Left lung (tissue), 10 donors: ENCODE measurements around the gene SNX21. TPM values are rescaled to one million over a fixed set of nuclear protein-coding genes. Genes with fewer than 3 reads are reported as not detected.

Experiments used
- ATAC-seq: fragments of 200-7000 bp; cut with Tn5 transposase; one replicate; pipeline ENCODE4 v1.9.1; 2020; ENCODE audit warnings: moderate library complexity
- DNase-seq, 4 donors: peaks; one replicate each; pipeline ENCODE4 v3.0.0-alpha.2; 2013 to 2020
- H3K27ac ChIP-seq, 2 donors: fragments of 200-600 bp; sonication (generic) in 1 of 2; one replicate each; pipeline versions ENCODE4 v1.5.0 to v1.8.0; 2020 to 2021
- H3K27me3 ChIP-seq, 2 donors: fragments of 200-600 bp; sonication (generic) in 1 of 2; one replicate each; pipeline versions ENCODE4 v1.5.0 to v1.8.0; 2020 to 2021
- H3K36me3 ChIP-seq, 2 donors: fragments of 200-600 bp; sonication (generic) in 1 of 2; one replicate each; pipeline versions ENCODE4 v1.5.0 to v1.8.0; 2020 to 2021
- H3K4me1 ChIP-seq, 2 donors: fragments of 200-600 bp; one replicate each; pipeline ENCODE4 v1.8.0; 2021
- H3K4me3 ChIP-seq, 2 donors: fragments of 200-600 bp; sonication (generic) in 1 of 2; one replicate each; pipeline versions ENCODE4 v1.5.0 to v1.8.0; 2020 to 2021; ENCODE audit warnings: mild to moderate bottlenecking in 1 of 2
- H3K9me3 ChIP-seq, 2 donors: fragments of 200-600 bp; sonication (generic) in 1 of 2; one replicate each; pipeline versions ENCODE4 v1.5.0 to v1.8.0; 2020 to 2021
- CTCF ChIP-seq, 2 donors: fragments of 200-600 bp; sonication (generic) in 1 of 2; IDR thresholded peaks; one replicate each; pipeline versions ENCODE4 v1.5.0 to v1.8.0; 2021; ENCODE audit warnings: antibody characterized with exemption in 2 of 2
- intact Hi-C, 2 donors: fragments of 100-400 bp; cut with DNase I; formaldehyde crosslinking; loops; one replicate each; pipeline versions ENCODE4 v1.11.2 to v1.14.2; 2022
- polyA plus RNA-seq, 6 donors: library from polyadenylated mRNA; unstranded; fragments of 120-200 nt; gene quantifications; one replicate each; pipeline ENCODE4 v1.2.1, GENCODE V29; 2013; ENCODE audit not compliant: insufficient read length in 6 of 6
- total RNA-seq, 2 donors: library from RNA; stranded (reverse); fragmentation: NEBNext Ultra II Directional; extraction: Animal tissue kit (Norgen Biotek cat#: 25700); gene quantifications; one replicate each; pipeline ENCODE4 v1.2.1, GENCODE V29; 2021
- donor health status: DM: no; HTN: yes; CAD: no.
- donor health status: DM: no; HTN: no; CAD: no.

Gene SNX21
- total and polyA plus RNA-seq, 8 donors = 14.5 to 26.3 (median 18.7) TPM

DNA sequence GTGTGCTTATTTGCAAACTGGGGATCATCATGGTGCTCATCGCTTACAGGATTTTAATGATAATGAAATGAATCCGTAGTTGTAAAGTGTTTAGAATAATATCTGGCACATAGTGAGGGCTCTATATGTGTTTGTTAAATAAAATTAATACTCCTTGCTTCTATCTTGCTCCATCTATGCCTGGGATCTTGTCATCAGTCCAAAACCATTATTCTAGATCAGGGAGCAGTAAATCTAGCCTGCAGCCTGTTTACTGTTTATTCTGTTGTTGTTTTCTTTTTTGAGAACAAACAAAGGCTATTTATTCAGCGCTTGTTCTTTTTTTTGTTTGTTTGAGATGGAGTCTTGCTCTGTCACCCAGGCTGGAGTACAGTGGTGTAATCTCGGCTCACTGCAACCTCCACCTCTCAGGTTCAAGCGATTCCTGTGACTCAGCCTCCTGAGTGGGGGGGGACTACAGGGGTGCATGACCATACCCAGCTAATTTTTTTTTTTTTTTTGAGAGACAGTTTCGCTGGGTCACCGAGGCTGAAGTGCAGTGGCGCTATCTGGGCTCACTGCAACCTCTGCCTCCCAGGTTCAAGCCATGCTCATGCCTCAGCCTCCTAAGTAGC lies 15.5 kb downstream of the SNX21 start:
- ATAC-seq = no peak

GRCh38 chr20:45850238-45850637 lies 16.6 kb downstream of the SNX21 start:
- no peak overlapping the region for H3K4me3 ChIP-seq
- H3K36me3 ChIP-seq = peaks cover 0 to 74% of the 10 kb centered on the region in 2 donors
- TF ChIP-seq CTCF (IDR thresholded peaks at IDR 0.05) = no peak
- no peak for ATAC-seq
- no peaks in the 10 kb centered on the region for H3K9me3 ChIP-seq
- DNase-seq = no peak
- H3K27ac ChIP-seq = no peak overlapping the region
- intact Hi-C loops = no loop called here
- H3K27me3 ChIP-seq = no peaks in the 10 kb centered on the region
- peaks cover 0 to 13% of the 10 kb centered on the region in 2 donors for H3K4me1 ChIP-seq

More for the DNA sequence above, 15.5 kb downstream of the SNX21 start:
- no peak for TF ChIP-seq CTCF (IDR thresholded peaks at IDR 0.05)
- intact Hi-C loops = no loop called here
- H3K36me3 ChIP-seq = peaks cover 0 to 82% of the 10 kb centered on the region in 2 donors
- no peaks in the 10 kb centered on the region for H3K27me3 ChIP-seq
- H3K4me1 ChIP-seq = peaks cover 0 to 5% of the 10 kb centered on the region in 2 donors
- DNase-seq = no peak
- no peak overlapping the region for H3K4me3 ChIP-seq
- no peak overlapping the region for H3K27ac ChIP-seq
- H3K9me3 ChIP-seq = no peaks in the 10 kb centered on the region

GRCh38 chr20:45850926-45851325 lies 17.3 kb downstream of the SNX21 start:
- Histone ChIP-seq H3K27ac (no peak overlapping the region), H3K4me3 (no peak overlapping the region), H3K4me1 (peaks cover 4 to 20% of the 10 kb centered on the region in 2 donors), H3K36me3 (peaks cover 0 to 68% of the 10 kb centered on the region in 2 donors), H3K9me3 (no peaks in the 10 kb centered on the region), H3K27me3 (no peaks in the 10 kb centered on the region)
- no peak for TF ChIP-seq CTCF (IDR thresholded peaks at IDR 0.05)
- no peak for DNase-seq
- intact Hi-C loops = no loop called here
- ATAC-seq = no peak

- intact Hi-C loops = no loop called here
- DNase-seq (no peak), ATAC-seq (no peak)
- no peaks in the 10 kb centered on the region for H3K27me3 ChIP-seq
- H3K4me3 ChIP-seq = no peak overlapping the region
- no peak overlapping the region for H3K27ac ChIP-seq
- H3K9me3 ChIP-seq = no peaks in the 10 kb centered on the region
- H3K36me3 ChIP-seq = peaks cover 0 to 62% of the 10 kb centered on the region in 2 donors
- peaks cover 10 to 25% of the 10 kb centered on the region in 2 donors for H3K4me1 ChIP-seq
- TF ChIP-seq CTCF (IDR thresholded peaks at IDR 0.05) = no peak
Observed at GRCh38 chr20:45851501-45851900, 17.9 kb downstream of the SNX21 start.

DNA sequence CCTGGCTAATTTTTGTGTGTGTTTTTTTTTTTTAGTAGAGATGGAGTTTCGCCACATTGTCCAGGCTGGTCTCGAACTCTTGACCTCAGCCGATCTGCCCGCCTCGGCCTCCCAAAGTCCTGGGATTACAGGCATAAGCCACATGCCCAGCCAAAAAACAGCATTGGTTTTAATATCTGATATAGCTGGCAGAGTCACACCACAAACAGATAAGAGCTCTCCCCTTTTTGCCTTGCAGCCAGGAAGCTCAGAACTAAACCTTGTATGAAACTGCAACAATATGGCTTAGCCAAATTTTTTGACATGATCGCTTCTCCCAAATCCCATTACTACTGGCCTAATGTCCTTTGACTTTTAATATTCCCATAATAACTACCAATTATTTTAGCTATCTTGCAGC lies 18.7 kb downstream of the SNX21 start:
- Histone ChIP-seq H3K9me3 (no peaks in the 10 kb centered on the region), H3K27ac (no peak overlapping the region), H3K4me1 (peaks cover 12 to 29% of the 10 kb centered on the region in 2 donors), H3K27me3 (no peaks in the 10 kb centered on the region), H3K4me3 (no peak overlapping the region), H3K36me3 (peaks cover 0 to 54% of the 10 kb centered on the region in 2 donors)
- intact Hi-C loops = no loop called here
- TF ChIP-seq CTCF (IDR thresholded peaks at IDR 0.05) = no peak
- no peak for DNase-seq
- ATAC-seq = no peak
